Activated CD8-positive, alpha-beta T cell treated with anti-CD3 and anti-CD28 coated beads for 36 hours (primary cell): Measurements from ENCODE around the gene TMOD4. TPM values are rescaled to one million over a fixed set of nuclear protein-coding genes. Genes with fewer than 3 reads are reported as not detected.

Source experiments
- ATAC-seq: fragments of 200-7000 bp; cut with Tn5 transposase; one replicate; pipeline ENCODE4 v1.10.0; 2021; ENCODE audit warnings: mild to moderate bottlenecking, moderate library complexity
- CTCF ChIA-PET: fragments of 350-600 bp; sonication (Branson Sonifier 250); formaldehyde crosslinking; loops from one replicate; lab custom pipeline; 2021; ENCODE audit warnings: antibody characterized with exemption; lab: Charles Lee
- POLR2A ChIA-PET: fragments of 350-600 bp; sonication (Branson Sonifier 250); formaldehyde crosslinking; loops from one replicate; lab custom pipeline; 2021; ENCODE audit warnings: antibody characterized with exemption; lab: Charles Lee
- DNase-seq: peaks from one replicate; pipeline ENCODE4 v3.0.0-alpha.2; 2020
- H3K27ac Mint-ChIP-seq: one replicate; pipeline ENCODE4 v1.8.0; 2021; ENCODE audit warnings: mild to moderate bottlenecking, mixed read lengths
- H3K27me3 Mint-ChIP-seq: one replicate; pipeline ENCODE4 v1.8.0; 2021; ENCODE audit warnings: mixed read lengths
- H3K36me3 Mint-ChIP-seq: one replicate; pipeline ENCODE4 v1.8.0; 2021; ENCODE audit warnings: low read depth, mixed read lengths
- H3K4me1 Mint-ChIP-seq: one replicate; pipeline ENCODE4 v1.8.0; 2021; ENCODE audit warnings: low read depth, mixed read lengths
- H3K4me3 Mint-ChIP-seq: one replicate; pipeline ENCODE4 v1.8.0; 2021; ENCODE audit warnings: mild to moderate bottlenecking, moderate library complexity, mixed read lengths
- H3K9me3 Mint-ChIP-seq: one replicate; pipeline ENCODE4 v1.8.0; 2021; ENCODE audit warnings: mixed read lengths
- CTCF ChIP-seq: fragments of 200-600 bp; IDR thresholded peaks from one replicate; pipeline ENCODE4 v1.8.0; 2022; ENCODE audit warnings: antibody characterized with exemption, mild to moderate bottlenecking
- intact Hi-C: fragments of 100-400 bp; cut with micrococcal nuclease; formaldehyde crosslinking; loops from one replicate; pipeline ENCODE4 v1.10.0; 2022
- total RNA-seq, 2 experiments: library from RNA; stranded (reverse); gene quantifications; one replicate each; pipeline ENCODE4 v1.2.3, GENCODE V29; 2021

TMOD4 gene
- total RNA-seq, 2 experiments from 2014 or later, result 1.9 to 2.5 TPM

GRCh38 chr1:151146072-151146411, 29.7 kb downstream of the TMOD4 start:
- Mint-ChIP-seq H3K36me3 (no peaks in the 10 kb centered on the region), H3K27ac (no peak overlapping the region), H3K27me3 (peaks cover 3% of the 10 kb centered on the region), H3K4me1 (peaks cover 6% of the 10 kb centered on the region), H3K9me3 (no peaks in the 10 kb centered on the region), H3K4me3 (peak overlapping the region; percentile 70)
- intact Hi-C loops, result no loop called here
- POLR2A ChIA-PET, result interaction anchor here (1.0 to 5.1 kb wide), 2 partner anchors 11 kb away, joined by 3 to 21 read pairs; partner anchors contain the start of gene TNFAIP8L2
- DNase-seq (no peak), ATAC-seq (no peak)
- CTCF ChIA-PET, result interaction anchor here (1.9 to 2.2 kb wide), 2 partner anchors 10 to 11 kb away, joined by 6 to 12 read pairs; partner anchors contain the start of gene TNFAIP8L2
- no peak for TF ChIP-seq CTCF

GRCh38 chr1:151145304-151146071, 30.3 kb downstream of the TMOD4 start:
- Mint-ChIP-seq H3K4me3 (peak overlapping the region; percentile 70), H3K9me3 (no peaks in the 10 kb centered on the region), H3K27me3 (peaks cover 3% of the 10 kb centered on the region), H3K27ac (no peak overlapping the region), H3K4me1 (peaks cover 6% of the 10 kb centered on the region), H3K36me3 (no peaks in the 10 kb centered on the region)
- TF ChIP-seq CTCF, result no peak
- POLR2A ChIA-PET, result interaction anchor here (0.9 to 5.1 kb wide), 3 partner anchors 11 to 15 kb away, joined by 3 to 21 read pairs (median 3); partner anchors contain the start of gene TNFAIP8L2
- CTCF ChIA-PET, result interaction anchor here (0.8 to 3.0 kb wide), 5 partner anchors 10 to 120 kb away, joined by 3 to 18 read pairs (median 6); partner anchors contain the start of gene TNFAIP8L2
- intact Hi-C loops, result no loop called here
- ATAC-seq, result peak; percentile 17
- DNase-seq, result peak; percentile 53

GRCh38 chr1:151144474-151145303, 31.1 kb downstream of the TMOD4 start:
- TF ChIP-seq CTCF, result no peak
- no peak overlapping the region for H3K4me3 Mint-ChIP-seq
- H3K9me3 Mint-ChIP-seq, result no peaks in the 10 kb centered on the region
- peaks cover 6% of the 10 kb centered on the region for H3K4me1 Mint-ChIP-seq
- no peak overlapping the region for H3K27ac Mint-ChIP-seq
- ChIA-PET CTCF (interaction anchor here (0.8 to 3.0 kb wide), 6 partner anchors 10 to 119 kb away, joined by 3 to 18 read pairs (median 9); partner anchors contain the start of gene TNFAIP8L2), POLR2A (interaction anchor here (0.9 to 5.1 kb wide), 2 partner anchors 12 to 16 kb away, joined by 3 to 21 read pairs; partner anchors contain the start of gene TNFAIP8L2)
- no peak for DNase-seq
- ATAC-seq, result no peak
- H3K36me3 Mint-ChIP-seq, result no peaks in the 10 kb centered on the region
- intact Hi-C loops, result no loop called here
- peaks cover 3% of the 10 kb centered on the region for H3K27me3 Mint-ChIP-seq

- CTCF ChIA-PET, result interaction anchor here (1.0 to 3.0 kb wide), 6 partner anchors 8 to 119 kb away, joined by 3 to 18 read pairs (median 11); partner anchors contain the start of gene TNFAIP8L2
- DNase-seq, result no peak
- ATAC-seq, result no peak
- Mint-ChIP-seq H3K4me1 (peaks cover 6% of the 10 kb centered on the region), H3K36me3 (no peaks in the 10 kb centered on the region), H3K4me3 (no peak overlapping the region), H3K27me3 (peaks cover 3% of the 10 kb centered on the region), H3K27ac (no peak overlapping the region), H3K9me3 (no peaks in the 10 kb centered on the region)
- POLR2A ChIA-PET, result interaction anchor here (5.1 kb wide), 1 partner anchor 13 kb away, joined by 21 read pairs; the partner anchor contains the start of gene TNFAIP8L2
- TF ChIP-seq CTCF, result no peak
- intact Hi-C loops, result no loop called here
These were observed 31.8 kb downstream of the TMOD4 start for GRCh38 chr1:151143986-151144385.
